ENCODE data around the gene FBXW9.
A peak's percentile ranks its signal among the peaks of the same experiment; 100 is the strongest.
"Not testable (repeated sequence)": the region's sequence is repeated elsewhere in the genome, so short reads cannot be mapped to it uniquely, and the experiment has no call there.

Gene FBXW9

DNA sequence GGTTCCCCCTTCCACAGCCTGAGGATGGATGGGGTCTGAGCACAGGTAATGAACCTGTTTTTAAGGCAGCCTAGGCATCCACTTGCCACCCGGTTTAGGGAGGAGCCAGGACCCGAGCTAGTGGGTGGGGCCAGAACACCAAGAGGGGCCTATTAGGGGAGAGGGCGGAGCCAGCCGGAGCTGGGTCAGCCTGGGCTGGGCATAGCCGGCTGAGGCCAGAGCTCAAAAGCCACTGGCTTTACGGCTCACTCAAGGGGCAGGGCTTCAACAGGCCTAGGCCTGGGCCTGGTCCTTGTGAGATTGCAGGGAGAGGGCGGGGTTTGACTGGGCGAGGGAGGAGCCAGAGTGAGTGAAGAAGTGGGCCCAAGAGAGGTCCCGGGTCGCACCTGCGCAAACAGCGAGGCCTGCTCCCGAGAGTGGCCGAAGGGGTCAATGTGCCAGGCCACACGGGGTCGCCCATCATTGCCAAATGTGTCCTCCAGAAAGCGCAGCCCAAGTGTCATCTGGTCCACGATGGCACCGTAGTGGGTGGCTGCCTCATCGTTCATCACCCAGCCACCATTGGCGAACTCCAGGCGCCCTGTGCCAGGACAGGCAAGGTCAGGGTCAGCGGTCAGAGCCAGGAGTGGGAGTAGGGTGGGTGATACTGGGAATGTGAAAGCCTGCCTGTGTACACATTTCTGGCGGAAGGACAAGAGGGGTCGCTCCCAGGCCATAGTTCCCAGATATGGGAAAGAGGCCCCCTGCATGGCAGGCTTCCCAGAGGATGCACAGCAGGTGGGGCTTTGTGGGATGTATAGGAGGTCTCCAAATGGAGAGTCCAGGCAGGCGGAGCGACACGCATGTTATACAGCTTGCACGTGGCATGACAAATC, 31.8 kb downstream of the FBXW9 start:
- no peak for DNase-seq (ENCODE audit: low read depth, low spot score)

DNA sequence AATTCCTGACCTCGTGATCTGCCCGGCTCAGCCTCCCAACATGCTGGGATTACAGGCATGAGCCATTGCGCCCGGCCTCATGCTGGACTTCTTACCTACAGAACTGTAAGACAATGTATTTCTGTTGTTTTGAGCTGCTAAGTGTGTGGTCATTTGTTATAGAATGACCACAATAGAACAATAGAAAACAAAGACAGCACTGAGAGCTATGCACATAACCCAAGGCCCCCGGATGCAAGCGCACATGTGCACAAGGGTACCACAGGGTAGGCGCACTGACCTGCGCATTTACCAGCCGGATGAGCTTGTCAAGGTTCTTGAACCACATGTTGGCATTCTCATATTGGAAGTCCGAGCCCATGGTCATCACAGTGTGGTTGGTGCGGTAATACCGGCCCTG, 35.5 kb downstream of the FBXW9 start:
- H3K27ac ChIP-seq = no peak overlapping the region
- no peak for DNase-seq (ENCODE audit: low read depth, low spot score)

More for the DNA sequence above, 31.8 kb downstream of the FBXW9 start:
- no peak overlapping the region for H3K27ac ChIP-seq

DNA sequence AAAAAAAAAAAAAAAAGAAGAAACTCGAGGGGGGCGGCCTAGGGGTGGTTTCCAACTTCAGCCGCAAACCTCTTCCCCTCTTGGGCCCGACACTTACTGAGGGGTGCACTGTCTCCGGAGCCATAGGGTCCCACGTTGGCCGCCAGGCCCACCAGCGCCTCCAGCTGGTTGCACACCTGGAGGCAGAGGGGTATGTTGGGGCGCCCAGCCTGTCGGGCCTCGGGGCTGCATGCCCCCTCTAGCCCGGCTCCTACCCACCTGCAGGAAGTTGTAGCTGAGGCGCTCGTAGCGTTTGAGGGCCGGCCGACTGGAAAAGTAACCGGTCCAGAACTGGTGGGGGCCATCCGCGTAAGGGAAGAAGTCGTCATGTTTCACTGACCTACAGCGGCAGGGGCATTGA, 38.5 kb downstream of the FBXW9 start:
- no peak for DNase-seq (ENCODE audit: low read depth, low spot score)
- no peak overlapping the region for H3K27ac ChIP-seq

GRCh38 chr19:12656899-12657571, 39.4 kb downstream of the FBXW9 start:
- H3K27ac ChIP-seq = no peak overlapping the region
- DNase-seq (ENCODE audit: low read depth, low spot score) = no peak

- no peak overlapping the region for H3K27ac ChIP-seq
- no peak for DNase-seq (ENCODE audit: low read depth, low spot score)
Observed at GRCh38 chr19:12655546-12655945, 40.9 kb downstream of the FBXW9 start.

GRCh38 chr19:12652219-12652618, 44.2 kb downstream of the FBXW9 start:
- DNase-seq (ENCODE audit: low read depth, low spot score) = no peak
- no peak overlapping the region for H3K27ac ChIP-seq

DNA sequence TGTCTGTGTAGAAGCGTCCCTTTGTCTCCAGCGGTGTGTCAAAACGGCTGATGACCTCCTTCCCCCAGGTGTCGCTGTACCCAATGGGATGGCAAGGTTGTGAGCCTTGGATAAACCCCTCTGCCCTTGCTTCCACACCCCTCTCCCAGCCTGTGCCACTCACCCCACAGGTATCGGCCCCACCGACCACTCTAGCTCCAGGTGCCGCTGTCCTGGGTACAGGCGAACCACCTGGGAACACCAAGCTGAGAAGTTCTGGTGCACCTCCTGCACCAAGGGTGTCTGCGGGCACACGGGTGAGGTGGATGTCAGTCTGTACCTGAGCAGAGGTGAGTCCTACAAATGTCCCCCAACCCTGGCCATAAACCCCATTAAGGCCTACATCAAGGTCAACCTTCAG, 46.5 kb downstream of the FBXW9 start:
- no peak for DNase-seq (ENCODE audit: low read depth, low spot score)
- no peak overlapping the region for H3K27ac ChIP-seq

- H3K27ac ChIP-seq = no peak overlapping the region
- DNase-seq (ENCODE audit: low read depth, low spot score) = no peak
Observed at GRCh38 chr19:12648088-12648487, 48.3 kb downstream of the FBXW9 start.

GRCh38 chr19:12647490-12648071, 48.9 kb downstream of the FBXW9 start:
- no peak for DNase-seq (ENCODE audit: low read depth, low spot score)
- H3K27ac ChIP-seq = no peak overlapping the region

DNA sequence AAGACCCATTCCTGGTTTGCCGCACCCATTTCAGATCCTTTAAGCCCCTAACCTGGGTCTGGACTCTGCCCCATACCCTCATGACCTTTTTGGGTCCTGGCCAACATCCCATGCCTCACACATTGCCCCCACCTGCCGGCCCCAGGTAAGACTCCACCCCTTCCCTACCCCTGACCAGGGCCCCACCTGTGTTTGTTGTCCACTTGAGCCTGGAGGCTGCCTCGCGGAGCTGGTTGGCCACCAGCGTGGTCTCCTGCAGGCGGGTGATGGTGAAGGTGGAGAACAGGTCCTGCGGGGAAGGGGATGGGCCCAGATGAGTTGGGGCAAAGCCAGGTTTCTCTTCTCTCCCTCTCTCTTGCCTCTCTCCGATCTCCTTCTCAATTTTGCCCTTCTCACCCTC, 49.4 kb downstream of the FBXW9 start:
- H3K27ac ChIP-seq = no peak overlapping the region
- no peak for DNase-seq (ENCODE audit: low read depth, low spot score)

GRCh38 chr19:12646551-12646950, 49.9 kb downstream of the FBXW9 start:
- DNase-seq (ENCODE audit: low read depth, low spot score) = no peak
- H3K27ac ChIP-seq = no peak overlapping the region

- not testable (repeated sequence) for DNase-seq (ENCODE audit: low read depth, low spot score); H3K27ac ChIP-seq
Observed at GRCh38 chr19:12643716-12644115, 52.7 kb downstream of the FBXW9 start.

DNA sequence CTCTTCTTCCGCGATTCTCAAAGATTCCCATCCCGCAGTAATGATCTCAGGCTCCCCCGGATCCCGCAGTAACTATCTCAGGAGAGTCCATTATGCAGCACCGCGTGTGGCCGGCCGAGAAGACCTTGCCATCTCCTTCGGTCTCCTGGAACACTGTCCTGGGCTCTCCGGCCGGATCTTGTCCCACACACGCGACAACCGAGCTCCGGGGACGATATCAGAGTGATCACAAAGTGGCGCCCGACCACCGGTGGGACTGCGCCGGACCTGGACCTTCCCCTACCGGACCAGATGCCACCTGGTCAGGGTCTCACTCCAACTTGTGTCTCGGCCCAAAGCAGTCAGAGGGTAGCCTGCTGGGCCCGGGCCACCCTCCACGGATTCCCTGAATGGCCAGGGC, 53.9 kb downstream of the FBXW9 start:
- DNase-seq (ENCODE audit: low read depth, low spot score) = no peak

DNA sequence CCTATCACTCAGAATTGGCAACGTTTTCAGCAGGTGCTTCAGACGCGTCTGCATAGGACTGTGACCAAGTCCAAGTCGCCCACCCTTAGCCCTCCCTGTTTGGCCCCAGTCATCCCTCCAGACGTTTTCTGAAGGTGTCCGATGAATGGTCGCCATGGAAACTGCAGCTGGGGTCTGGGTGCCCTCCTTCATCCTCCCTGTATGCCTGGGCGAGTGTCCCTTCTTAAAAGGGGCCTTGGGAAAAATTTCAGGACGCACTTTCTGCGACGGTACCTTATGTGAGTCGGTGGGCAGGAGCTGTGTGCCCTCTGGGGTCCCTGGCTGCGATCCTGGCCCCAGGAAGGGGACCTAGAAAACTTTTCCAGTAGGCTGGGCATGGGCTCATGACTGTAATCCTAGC, 55.0 kb downstream of the FBXW9 start:
- H3K27ac ChIP-seq = no peak overlapping the region
- DNase-seq (ENCODE audit: low read depth, low spot score) = no peak

More for the DNA sequence above, 53.9 kb downstream of the FBXW9 start:
- no peak overlapping the region for H3K27ac ChIP-seq

DNA sequence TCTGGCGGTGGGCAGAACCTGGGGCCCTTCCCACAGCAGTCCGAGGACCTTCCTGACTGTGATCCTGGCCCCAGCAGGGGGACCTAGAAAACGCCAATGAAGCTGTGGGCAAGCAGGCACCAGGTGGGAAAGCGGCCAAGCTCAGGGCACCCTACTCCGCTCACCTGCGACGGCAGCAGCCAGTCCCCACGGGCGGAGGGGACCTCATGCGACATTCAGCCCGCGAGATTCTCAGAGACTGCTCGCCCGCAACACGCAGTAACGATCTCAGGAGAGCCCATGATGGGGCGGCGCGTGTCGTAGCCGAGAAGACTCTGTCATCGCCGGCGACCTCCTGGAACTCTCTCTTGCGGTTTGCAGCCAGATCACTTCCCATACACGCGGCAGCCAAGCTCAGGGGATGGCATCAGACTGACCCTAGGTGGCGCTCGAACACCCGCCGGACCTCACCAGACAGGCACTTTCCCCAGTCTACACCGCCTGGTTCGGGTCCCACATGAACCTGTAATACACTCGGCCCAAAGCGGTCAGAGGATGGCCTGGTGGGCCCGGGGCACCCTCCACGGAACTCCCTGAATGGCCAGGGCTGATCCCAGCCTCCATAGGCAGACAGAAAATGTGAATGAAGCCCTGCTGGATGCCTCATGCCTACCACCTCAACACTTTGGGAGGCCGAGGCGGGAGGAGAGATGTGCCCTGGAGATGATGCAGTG, 56.4 kb downstream of the FBXW9 start:
- no peak overlapping the region for H3K27ac ChIP-seq
- peak; percentile 27 for DNase-seq (ENCODE audit: low read depth, low spot score)

Data from epithelial cell of prostate (primary cell).